Hematopoietic multipotent progenitor cell (in vitro differentiated cells): ENCODE results near the gene DCP2. TPM values are rescaled to one million over a fixed set of nuclear protein-coding genes. Genes with fewer than 3 reads are reported as not detected.

Experiments used
- DNase-seq, 3 donors: peaks; one replicate each; pipeline ENCODE4 v3.0.0-alpha.2; 2011 to 2015; ENCODE audit warnings: low read depth in 2 of 3, low spot score in 2 of 3
- total RNA-seq: library from RNA; depleted of rRNA; stranded (reverse); fragments of >200 nt; gene quantifications from one replicate; pipeline ENCODE4 v1.2.3, GENCODE V29; 2012

DCP2 gene
- total RNA-seq, 1 donor: 39.9 TPM

DNA sequence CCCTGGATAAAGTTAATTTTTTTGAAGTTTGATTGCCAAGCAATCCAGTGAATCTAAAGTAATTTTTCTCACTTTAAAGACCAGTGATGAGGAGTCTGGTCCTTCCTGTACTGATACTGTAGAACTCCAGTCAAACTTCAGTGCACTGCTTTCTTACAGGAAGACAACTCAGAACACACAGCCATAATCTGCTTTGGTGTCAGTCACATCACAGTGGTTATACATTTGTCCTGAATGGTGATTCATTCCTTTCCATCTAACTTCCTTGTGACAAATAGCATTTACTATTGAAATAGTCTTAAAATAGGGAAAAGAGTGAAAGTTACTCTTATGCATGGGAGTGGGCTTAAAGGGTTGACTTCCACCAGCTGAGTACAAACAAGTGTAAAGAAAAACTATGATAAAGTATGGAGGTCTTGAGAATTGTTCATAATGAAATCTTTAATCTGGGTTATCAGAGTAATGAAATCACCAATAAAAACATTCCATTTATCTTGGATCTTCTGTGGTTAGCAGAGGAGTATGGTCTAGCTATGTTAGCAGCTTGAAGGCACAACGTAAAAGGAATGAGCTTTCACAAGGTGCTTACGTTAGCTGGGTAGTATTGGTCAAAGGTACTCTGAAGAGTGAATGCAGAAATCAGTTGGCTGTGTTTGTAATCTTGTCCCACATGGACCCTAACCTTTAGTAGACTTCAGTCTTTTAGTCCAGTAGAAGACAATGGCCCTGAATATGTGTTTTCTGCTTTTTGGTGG lies 41.5 kb downstream of the DCP2 start:
- DNase-seq: no peak

DNA sequence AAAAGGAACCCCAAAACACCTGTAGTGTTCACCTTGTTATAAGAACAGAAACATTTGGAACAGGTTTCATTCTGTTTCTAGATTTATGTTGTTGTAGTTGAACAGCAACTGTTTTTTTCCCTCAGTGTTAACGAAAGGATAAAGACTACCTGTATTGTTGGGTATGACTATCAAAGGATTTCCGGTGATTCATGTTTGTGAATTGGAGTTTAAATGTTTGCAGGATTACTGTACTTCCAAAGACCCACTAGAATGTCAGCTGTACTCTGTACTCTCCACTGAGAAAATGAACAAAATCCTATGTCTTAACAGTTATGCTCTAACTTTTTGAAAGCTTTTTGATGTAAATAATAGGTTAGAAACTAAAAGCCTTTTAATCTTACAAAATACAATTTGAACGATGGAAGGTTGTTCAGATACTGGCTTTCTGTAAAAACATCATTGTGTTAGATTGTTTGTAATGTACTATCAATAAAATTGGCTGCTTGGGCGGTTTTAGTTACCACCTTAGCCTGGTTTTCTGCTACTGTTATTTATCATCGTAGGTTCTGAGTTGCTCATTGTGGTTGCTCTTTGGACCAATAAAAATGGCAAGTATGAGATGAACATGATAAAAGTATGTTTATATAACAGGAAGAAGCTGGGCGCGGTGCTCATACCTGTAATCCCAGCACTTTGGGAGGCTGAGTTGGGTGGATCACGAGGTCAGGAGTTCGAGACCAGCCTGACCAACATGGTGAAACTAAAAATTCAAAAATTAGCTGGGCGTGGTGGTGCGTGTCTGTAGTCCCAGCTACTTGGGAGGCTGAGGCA lies 44.1 kb downstream of the DCP2 start:
- DNase-seq: no peak

DNA sequence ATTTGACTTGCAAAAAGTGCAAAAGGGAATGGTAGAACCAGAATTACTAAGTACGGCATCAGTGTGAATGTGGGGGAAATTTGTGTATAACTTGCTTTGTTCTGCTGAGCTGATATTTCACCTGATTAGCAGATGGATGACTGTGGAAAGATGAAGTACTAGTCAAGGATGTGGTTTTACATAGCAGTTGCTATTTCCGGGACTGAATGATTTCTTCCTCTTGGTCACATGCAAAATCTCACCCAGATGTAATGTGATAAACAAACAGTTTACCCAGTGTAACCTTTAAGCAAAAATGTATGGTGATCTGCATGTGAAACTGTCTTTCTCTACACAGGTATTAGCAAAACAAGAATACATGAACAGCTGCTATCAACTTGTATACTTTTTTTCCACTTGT lies 46.1 kb downstream of the DCP2 start:
- peak; percentile 18 to 56 (median 25) for DNase-seq

DNA sequence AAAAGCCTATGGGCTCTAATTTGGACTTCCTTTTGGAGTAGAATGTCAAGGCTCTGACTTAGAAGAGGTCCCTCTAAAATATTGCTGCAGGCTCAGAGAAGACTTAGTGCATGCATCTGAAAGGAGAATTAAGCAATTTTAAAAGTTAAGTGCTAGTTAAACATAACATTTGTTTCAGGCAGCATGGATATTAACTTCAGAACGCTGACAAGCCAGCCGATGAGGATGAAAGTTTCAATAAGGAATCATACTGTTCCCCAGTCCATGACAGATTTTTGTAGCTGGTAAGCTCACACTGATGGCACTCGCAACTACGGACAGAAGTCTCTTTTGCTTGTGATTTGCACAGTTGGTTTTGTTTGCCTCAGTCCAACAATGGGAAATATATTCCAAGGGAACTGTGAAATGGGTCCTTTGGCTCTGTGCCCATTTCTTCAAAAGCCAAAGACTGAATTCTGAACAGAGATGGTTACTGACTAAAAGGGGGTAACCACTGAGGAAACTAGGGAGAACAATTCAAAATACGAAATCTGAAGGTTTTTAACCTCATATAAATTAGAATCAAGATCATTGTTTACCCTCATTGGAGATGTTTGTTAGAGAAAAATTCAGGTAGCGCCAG lies 47.6 kb downstream of the DCP2 start:
- no peak for DNase-seq

DNA sequence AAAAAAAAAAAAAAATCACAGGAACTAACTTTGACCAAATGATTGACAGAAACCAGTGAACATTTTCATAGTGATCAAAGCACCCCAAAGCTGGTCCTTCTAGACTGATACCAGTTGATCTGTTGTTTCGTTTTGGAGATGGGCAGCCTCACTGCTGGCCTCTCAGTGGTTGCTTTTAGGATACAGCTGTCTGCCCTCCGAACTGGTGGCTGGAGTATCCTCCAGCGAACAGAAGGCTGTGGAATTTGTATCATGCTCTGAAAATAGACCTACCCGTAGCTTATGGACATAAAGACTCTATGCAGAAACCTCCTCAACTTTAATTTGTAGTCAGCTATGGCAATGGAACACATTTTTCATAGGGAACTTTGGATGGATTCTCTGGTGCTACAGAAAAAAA lies 49.0 kb downstream of the DCP2 start:
- DNase-seq: no peak

DNA sequence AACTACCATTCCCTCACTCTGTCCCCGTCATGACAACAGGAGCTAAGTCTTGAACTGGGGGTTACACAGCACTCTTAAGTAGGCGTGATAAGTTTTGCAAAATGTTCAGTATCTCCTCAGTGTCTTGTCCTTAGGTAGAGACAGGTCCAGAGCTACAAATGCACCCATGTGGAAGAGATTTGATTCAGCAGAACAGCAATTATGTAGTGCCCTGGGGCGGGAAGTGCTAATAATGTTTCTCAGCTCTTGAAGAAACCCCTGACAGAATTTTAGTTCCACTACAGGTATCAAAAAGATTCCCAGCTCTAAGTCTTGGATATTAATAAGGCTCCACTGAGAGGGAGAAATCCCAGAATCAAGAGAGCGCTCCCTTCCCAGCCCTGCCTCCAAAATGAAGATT lies 49.6 kb downstream of the DCP2 start:
- no peak for DNase-seq

DNA sequence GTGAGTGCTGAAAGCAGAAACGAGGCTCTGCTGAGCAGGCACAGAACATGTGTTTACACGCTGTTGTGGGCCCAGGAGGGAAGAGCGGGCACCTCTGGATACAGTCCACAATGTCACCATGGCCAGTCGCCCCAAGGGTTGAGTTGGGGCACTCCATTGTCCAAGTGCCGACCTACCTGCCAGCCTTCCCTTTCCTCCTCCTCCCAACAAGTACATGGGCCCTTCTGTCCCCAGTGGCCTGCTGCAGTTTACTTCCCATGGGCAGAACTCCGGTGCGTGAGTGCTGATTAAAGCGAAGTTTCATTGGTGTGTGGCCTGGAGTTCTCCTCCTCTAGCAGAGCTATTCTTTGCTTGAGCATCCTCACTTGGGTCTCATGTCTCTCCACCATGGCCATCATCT lies 50.4 kb downstream of the DCP2 start:
- no peak for DNase-seq

DNA sequence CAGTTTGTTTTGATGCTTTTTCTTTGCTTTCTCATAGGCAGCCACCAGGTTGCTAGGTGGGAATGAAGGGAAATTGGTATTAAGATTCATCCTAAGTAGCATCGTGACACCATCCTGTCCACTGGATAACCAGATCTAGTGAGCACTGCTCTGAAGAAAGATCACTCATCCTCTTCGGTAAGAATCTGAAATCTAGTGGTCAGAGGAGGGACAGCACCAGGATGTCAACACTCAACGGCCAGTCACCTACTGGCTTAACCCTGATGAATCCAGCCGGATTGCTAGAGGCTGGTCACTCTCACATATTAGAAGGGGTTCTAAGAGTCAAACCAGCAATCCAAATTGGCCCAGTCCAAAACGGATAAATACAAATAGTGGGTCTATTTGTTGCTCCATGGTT lies 50.8 kb downstream of the DCP2 start:
- no peak for DNase-seq

DNA sequence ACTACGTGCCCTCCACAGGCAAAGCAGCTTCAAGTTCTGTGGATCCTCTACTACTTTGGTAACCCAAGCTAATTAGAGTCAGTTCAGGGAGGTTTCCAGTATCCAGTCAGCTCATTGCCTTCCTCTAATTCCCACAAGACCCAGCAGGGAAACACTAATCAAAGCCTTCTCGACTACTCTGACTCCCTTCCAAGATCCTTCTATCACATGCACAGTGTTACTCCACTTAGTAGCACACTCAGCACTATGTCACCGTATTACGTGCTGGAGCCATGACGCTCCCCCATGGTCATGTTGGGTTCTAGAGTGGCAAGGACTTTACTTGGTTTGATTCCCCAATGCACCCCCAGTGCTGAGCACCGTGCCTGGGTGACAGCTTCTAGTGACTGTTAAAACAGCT lies 53.0 kb downstream of the DCP2 start:
- DNase-seq: no peak

DNA sequence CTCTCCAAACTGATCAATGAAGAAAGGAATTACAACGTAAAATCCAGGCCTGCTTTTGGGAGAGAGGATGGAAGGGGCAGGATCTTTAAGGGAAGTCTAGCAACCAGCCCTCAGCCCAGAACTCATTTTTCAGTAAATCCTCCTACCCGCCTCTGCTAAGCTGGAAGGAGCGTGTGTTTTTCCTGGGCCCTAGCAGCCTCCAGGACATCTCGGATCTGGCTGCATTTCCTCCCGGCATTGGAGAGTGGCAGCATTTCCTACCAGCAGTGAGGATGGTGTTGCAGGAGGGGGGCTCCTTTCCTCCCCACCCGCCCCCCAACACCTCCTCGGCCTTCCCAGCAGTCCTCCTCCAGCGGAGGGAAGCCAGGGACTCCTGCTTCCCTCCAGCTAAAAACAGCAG lies 54.5 kb downstream of the DCP2 start:
- DNase-seq: no peak

DNA sequence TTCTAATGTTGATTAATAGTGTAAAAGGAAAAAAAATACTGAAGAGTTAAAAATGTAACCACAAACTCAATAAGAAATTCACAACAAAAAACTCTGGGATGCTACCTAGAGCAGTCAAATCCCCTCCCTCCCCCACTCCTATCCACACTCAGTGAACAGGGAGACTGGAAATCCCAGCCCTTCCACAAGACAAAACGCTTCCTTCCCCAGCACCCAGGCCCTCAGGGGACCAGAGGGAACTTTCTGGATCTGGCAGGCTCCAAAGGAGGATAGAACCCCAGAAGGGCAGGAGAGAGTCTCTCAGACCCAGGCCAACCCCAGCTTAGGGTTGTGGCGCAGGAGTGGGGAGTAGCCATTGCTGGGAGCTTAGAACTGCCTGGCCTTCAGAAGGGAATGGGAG lies 55.0 kb downstream of the DCP2 start:
- no peak for DNase-seq

DNA sequence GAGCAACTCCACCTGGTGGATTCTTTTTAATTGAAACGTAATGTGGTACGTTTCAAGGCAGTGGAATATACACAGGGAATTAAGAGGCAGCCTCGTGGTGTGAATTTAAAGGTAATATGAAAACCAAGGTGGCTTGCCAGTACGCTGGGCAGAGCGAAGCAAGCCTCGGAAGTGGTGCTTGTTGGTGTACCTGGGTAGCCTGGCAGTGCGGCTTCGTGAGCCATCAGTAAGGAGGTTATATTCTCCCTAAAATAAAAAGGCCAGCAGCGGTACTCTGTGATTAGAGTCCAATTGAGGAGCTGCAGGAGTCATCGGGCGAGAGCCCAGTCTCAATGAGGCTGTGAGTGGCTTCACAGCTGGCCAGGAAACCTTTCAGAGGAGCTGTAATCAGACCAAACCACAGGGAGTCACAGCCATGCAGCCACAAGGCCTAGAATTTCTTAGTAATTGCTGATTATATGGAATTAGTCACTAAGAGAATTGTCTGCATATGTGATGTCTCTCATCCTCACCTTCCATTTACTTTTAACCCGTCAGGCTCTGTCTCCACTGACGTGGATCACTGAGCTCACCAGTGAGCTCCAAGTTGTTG lies 57.7 kb downstream of the DCP2 start:
- no peak for DNase-seq

DNA sequence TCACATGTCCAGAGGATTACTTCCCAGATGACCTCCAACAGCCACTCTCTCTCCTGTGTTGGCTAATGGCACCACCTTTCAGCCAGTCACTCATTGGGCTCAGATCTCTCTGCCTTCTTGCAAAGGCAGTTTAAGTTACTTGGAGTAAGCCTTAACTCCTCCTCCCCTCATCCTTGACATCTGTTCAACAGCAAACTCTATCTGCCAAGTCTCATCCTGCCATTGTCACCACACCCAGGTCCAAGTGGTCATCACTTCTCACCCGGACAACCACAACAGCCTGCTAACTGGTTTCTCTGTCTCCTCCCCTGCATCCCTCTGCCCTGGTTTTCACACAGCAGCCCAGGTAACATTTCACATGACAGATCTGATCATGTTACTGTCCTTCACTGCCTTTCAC lies 58.5 kb downstream of the DCP2 start:
- no peak for DNase-seq

DNA sequence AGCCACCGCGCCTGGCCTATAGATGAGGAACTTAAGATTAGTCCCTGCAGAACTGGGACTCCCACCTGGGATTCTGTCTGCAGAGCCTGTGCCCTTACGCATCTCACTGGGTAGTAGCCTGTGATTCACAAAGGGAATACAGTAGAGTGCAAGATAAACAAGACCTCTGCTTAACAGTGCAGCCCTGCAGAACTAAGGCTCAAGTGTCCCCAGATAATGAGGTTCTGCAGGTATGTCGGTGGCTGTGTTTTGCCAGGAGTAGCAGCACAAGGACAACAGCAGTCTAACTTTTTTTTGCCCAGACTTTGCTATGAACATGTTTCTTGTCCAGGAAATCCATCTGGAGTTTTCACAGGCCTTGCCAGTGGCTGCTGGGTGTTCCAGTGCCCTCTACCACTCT lies 59.7 kb downstream of the DCP2 start:
- no peak for DNase-seq

DNA sequence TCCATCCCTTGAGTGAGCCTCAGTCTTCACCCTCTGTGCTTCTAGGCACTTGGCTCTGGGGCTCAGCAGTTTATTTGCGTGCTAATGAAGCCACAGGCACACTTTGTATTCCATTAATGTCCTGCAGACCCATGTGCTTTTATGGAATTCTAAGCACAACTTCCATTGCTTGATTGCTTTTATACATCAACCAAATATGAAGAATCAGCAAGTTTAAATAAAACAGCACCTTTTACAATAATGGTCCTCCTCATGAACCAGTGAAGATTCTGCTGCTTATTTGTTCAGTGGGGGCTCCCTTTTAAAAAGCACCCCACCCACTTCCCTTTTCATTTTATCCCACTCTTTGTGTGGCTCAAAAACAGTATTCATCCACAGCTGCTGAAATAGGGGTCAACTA lies 60.2 kb downstream of the DCP2 start:
- no peak for DNase-seq

DNA sequence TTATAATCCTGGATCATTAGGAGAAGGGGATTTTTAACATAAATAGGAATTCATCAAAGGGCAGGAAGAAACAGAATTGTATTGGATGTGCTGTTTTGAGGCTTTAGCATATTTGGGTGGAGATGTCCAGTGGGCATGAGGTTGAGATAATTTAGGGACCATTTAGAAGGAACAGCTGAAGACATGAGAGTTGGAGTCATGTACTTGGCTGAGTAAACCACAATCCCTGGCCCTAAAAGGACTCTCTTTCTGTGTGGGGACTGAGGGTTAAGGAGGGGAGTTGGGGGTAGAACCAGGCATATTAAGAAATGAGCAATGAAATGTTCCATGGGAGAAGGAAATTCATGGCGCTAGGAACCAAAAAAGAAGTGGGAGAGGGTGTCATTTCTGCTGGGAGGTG lies 61.5 kb downstream of the DCP2 start:
- DNase-seq: no peak

DNA sequence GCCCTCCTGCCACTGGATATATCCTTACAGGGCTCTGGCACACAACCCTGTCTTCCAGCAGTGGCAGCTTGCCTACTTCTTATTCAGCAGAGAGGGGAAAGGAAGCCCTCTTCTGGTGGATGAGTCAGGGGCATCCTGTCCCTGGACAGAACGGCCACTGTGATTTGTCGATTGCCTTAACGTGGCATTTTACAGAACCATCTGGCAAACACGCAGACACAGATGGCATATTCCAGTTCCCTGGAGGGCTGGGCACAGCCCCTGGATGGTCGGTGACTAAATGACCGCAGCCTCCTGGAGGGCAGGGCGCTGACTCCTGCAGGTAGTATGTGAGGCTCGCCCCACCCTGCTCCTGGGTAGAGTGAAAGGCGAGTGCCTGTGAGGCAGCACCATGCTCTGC lies 62.1 kb downstream of the DCP2 start:
- DNase-seq: no peak

DNA sequence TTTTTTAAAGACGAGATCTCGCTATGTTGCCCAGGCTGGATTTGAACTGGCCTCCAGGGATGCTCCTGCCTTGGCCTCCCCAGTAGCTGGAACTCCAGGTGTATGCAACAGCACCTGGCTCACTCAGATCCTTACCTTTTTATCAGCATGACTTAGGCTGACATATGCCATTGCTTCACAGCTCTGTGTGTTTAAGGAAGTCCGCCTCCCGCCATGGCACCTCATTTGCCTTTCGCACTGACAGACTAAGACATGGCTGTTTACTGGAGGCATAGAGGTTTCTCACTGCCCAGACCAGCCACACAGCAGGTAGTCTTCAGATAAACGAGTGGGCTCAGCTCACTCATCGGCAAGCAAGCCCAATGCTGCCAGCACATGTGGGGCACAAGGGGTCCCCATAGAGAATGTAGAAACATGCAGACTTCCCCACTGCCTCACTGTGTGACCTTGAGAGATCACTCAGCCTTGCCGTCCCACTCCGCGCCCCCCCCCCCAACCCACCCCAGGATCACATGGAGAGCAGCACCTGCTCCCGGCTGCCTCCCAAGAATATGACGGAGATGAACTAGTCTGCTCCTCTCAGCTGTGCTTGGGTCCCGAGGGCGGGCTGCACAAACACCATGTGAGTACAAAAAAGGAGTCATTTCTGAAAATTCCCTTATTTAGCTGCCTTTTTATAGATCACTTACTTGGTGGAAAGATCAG lies 62.8 kb downstream of the DCP2 start:
- DNase-seq: no peak

DNA sequence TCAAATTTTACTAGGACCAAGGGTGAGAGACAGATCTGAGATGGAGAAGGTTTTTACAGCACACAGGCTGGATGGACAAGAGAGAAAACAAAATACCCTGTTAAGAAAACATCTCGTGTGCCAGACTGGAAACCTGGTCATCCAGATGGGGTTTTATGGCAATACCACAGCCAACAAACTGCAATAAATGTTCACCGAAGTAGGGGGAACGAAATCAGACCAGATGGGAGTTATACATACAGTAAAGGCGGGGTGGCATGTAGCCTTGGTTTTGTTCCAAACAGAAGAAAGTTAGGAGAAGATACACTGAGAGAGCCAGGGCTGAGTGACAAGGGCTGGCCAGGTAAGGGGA lies 63.3 kb downstream of the DCP2 start:
- DNase-seq: no peak

DNA sequence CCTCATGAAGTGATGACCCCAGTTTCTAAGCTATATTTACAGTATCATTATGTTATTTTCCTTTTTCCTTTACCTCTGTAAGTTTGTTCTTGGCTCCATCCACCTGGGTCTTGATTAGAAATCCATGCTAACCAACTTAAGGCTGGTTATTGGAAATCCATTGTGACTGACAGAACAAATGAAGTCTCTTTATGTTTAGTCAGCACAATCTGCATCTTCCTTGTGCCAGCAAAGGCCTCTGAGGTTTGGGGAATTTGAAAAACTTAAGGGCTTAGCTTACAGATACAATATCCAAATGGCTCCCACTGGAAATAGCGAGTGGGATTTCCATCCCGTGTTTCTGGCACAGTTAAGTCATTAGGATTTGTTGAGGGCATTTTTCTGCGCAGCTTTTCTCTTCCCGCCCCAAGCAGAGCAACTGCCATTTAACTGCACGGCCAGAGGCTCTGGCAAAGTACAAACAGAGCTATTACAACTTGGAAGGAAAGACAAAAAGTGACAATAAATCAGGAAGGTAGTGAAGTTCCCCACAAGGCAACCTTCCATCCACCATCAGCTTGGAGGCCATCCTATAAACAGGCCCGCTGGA lies 64.2 kb downstream of the DCP2 start:
- DNase-seq: no peak
